ENCODE results near the gene SAGE1.
"Not testable (repeated sequence)": the region's sequence is repeated elsewhere in the genome, so short reads cannot be mapped to it uniquely, and the experiment has no call there.

The SAGE1 gene, protein sequence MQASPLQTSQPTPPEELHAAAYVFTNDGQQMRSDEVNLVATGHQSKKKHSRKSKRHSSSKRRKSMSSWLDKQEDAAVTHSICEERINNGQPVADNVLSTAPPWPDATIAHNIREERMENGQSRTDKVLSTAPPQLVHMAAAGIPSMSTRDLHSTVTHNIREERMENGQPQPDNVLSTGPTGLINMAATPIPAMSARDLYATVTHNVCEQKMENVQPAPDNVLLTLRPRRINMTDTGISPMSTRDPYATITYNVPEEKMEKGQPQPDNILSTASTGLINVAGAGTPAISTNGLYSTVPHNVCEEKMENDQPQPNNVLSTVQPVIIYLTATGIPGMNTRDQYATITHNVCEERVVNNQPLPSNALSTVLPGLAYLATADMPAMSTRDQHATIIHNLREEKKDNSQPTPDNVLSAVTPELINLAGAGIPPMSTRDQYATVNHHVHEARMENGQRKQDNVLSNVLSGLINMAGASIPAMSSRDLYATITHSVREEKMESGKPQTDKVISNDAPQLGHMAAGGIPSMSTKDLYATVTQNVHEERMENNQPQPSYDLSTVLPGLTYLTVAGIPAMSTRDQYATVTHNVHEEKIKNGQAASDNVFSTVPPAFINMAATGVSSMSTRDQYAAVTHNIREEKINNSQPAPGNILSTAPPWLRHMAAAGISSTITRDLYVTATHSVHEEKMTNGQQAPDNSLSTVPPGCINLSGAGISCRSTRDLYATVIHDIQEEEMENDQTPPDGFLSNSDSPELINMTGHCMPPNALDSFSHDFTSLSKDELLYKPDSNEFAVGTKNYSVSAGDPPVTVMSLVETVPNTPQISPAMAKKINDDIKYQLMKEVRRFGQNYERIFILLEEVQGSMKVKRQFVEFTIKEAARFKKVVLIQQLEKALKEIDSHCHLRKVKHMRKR

DNA sequence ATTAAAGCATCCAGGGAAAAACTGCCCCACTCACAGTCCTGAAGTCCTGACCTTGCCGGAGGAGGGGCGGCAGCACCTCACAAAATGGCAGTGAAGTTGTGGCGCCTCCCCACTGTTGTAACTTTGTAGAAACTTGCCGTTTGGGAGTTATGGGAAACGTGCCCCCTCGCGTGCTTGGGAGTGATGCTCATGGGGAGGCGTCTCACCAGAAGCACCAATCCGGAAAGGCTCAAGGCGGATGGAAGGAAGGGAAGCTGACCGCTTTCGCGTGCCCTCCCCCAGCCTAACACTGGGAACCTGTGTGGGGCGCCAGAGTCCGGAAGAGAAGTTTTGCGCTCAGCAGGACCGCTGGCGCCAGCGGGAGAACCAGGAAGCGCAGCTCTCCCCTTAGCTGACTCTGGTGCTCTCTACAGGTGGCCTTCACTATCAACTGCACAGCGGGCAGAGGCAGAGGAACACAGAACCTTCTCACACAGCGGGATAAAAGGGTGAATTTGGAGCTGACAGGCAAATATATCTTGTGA, at the start of gene SAGE1, which contains the start of gene CT45A10:
TSS of gene SAGE1 (plus strand) at position 423 of the 524 bp plus-strand sequence. CDS start 2,527 bp downstream, outside the sequence.
TSS of gene CT45A10 (minus strand) at position 151 of the 524 bp plus-strand sequence. CDS start 8,100 bp downstream, outside the sequence.
- no peak within 1 kb of the TSS for H3K4me3 ChIP-seq (ENCODE audit: control insufficient read depth, low read depth, low read length)
- no peak for DNase-seq (ENCODE audit: low read depth)
- TF ChIP-seq, protein P1, sequence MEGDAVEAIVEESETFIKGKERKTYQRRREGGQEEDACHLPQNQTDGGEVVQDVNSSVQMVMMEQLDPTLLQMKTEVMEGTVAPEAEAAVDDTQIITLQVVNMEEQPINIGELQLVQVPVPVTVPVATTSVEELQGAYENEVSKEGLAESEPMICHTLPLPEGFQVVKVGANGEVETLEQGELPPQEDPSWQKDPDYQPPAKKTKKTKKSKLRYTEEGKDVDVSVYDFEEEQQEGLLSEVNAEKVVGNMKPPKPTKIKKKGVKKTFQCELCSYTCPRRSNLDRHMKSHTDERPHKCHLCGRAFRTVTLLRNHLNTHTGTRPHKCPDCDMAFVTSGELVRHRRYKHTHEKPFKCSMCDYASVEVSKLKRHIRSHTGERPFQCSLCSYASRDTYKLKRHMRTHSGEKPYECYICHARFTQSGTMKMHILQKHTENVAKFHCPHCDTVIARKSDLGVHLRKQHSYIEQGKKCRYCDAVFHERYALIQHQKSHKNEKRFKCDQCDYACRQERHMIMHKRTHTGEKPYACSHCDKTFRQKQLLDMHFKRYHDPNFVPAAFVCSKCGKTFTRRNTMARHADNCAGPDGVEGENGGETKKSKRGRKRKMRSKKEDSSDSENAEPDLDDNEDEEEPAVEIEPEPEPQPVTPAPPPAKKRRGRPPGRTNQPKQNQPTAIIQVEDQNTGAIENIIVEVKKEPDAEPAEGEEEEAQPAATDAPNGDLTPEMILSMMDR (conservative IDR thresholded peaks at IDR 0.05; ENCODE audit: control insufficient read depth, insufficient read depth, low read depth, low read length): no peak

DNA sequence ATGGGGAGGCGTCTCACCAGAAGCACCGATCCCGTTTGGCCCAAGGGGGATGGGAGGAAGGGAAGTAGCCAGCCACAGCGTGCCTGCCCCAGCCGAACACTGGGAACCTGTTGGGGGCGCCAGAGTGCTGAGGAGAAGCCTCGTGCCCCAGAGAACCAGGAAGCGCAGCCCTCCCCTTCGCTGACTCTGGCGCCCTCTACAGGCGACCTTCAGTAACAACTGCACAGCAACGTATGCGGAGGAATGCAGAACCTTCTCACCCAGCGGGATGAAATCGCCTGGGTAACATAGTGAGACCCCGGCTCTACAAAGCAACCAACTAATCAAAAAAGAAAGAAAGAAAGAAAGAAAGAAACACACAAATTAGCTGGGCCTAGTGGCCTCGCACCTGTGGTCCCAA, 39.1 kb upstream of the SAGE1 start, which contains the start of gene CT45A8:
TSS of gene CT45A8 (minus strand) at position 101 of the 400 bp plus-strand sequence. CDS start 3,755 bp downstream, outside the sequence.
- not testable (repeated sequence) for DNase-seq (ENCODE audit: low read depth); H3K4me3 ChIP-seq (ENCODE audit: control insufficient read depth, low read depth, low read length)

DNA sequence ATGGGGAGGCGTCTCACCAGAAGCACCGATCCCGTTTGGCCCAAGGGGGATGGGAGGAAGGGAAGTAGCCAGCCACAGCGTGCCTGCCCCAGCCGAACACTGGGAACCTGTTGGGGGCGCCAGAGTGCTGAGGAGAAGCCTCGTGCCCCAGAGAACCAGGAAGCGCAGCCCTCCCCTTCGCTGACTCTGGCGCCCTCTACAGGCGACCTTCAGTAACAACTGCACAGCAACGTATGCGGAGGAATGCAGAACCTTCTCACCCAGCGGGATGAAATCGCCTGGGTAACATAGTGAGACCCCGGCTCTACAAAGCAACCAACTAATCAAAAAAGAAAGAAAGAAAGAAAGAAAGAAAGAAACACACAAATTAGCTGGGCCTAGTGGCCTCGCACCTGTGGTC, 21.8 kb upstream of the SAGE1 start, which contains the start of gene CT45A9:
TSS of gene CT45A9 (minus strand) at position 101 of the 400 bp plus-strand sequence. CDS start 3,751 bp downstream, outside the sequence.
- H3K4me3 ChIP-seq (ENCODE audit: control insufficient read depth, low read depth, low read length); DNase-seq (ENCODE audit: low read depth): not testable (repeated sequence)

DNA sequence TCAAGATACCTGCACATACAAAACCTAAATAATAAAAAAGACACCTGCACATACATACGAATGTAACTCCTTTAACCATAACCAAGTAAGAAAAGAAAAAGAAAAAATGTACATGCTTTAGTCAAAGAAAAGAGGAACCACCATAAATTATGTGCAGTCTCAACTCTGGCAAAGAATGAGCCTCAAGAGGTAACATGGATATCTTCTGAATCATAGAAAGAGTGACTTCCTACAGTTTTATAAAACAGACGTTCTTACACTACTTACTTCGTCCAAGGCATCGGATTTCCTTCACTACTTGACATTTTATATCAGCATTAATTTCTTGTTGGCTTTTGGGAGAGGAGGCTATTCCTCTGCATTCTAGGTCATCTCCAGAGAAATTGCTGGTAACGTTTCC, 10.8 kb upstream of the SAGE1 start:
- not testable (repeated sequence) for DNase-seq (ENCODE audit: low read depth)

DNA sequence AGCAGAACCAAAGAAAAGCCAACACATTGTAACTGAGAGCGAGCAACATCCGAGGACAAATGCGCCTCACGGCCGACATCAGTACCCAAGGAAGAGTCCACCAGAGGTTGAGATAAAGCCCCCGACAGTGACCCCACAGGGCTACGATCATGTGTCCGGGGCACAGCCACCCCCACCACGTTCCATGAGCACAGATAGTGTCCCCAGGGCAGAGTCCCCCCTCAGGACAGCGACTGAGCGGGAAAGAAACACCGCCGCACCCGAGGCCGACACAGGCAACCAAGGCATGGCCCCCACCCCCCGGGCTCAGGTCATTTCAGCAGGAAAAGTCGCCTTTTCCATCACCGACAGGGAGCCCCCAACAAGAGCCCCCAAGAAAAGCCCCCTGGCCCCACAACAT, 5.3 kb upstream of the SAGE1 start:
- not testable (repeated sequence) for DNase-seq (ENCODE audit: low read depth); H3K4me3 ChIP-seq (ENCODE audit: control insufficient read depth, low read depth, low read length)

More for the DNA sequence above, 10.8 kb upstream of the SAGE1 start:
- not testable (repeated sequence) for H3K4me3 ChIP-seq (ENCODE audit: control insufficient read depth, low read depth, low read length)

DNA sequence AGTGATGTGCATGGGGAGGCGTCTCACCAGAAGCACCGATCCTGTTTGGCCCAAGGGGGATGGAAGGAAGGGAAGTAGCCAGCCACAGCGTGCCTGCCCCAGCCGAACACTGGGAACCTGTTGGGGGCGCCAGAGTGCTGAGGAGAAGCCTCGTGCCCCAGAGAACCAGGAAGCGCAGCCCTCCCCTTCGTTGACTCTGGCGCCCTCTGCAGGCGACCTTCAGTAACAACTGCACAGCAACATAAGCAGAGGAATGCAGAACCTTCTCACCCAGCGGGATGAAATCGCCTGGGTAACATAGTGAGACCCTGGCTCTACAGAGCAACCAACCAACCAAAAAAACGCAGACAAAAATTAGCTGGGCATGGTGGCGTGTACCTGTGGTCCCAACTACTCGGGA, 4.5 kb upstream of the SAGE1 start:
- DNase-seq (ENCODE audit: low read depth); H3K4me3 ChIP-seq (ENCODE audit: control insufficient read depth, low read depth, low read length): not testable (repeated sequence)

DNA sequence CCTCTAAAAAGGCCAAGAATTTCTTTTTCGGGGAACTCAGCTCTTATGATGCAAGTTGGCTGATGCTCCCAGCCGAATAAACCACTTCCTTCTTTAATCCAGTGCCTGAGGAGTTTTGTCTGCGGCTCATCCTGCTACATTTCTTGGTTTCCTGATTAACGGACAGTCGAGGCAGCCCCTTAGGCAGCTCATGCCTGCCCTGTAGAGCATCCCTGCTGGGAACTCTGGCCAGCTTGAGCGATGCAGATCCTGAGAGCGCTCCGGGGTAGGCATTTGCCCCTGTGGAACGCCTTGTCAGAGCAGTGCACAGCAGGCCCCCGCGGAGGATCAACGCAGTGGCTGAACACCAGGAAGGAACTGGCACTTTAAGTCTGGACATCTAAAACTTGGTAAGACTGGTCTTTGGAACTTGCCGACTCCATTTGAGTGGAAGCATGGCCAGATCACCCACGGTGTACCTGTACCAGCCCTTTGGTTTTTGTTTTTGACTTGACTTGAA, 3.4 kb upstream of the SAGE1 start:
- no peak for DNase-seq (ENCODE audit: low read depth)
- no peak overlapping the region for H3K4me3 ChIP-seq (ENCODE audit: control insufficient read depth, low read depth, low read length)
- TF ChIP-seq, protein P1 (conservative IDR thresholded peaks at IDR 0.05; ENCODE audit: control insufficient read depth, insufficient read depth, low read depth, low read length): no peak

DNA sequence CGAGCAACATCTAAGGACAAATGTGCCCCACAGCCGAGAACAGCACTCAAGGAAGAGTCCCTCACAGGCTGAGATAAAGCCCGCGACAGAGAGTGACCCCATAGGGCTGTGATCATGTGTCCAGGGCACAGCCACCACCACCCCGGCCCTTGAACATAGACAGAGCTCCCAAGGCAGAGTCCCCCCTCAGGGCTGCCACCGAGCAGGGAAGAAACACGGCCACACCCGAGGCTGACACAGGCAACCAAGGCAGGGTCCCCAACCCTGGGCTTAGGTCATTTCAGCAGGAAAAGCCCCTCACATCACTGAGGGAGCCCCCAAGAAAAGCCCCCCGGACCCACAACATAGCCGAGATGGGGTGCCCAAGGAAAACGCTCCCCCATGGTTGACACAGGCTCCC, 735 bp upstream of the SAGE1 start:
- H3K4me3 ChIP-seq (ENCODE audit: control insufficient read depth, low read depth, low read length): no peak overlapping the region
- no peak for DNase-seq (ENCODE audit: low read depth)
- TF ChIP-seq, protein P1 (conservative IDR thresholded peaks at IDR 0.05; ENCODE audit: control insufficient read depth, insufficient read depth, low read depth, low read length): no peak

DNA sequence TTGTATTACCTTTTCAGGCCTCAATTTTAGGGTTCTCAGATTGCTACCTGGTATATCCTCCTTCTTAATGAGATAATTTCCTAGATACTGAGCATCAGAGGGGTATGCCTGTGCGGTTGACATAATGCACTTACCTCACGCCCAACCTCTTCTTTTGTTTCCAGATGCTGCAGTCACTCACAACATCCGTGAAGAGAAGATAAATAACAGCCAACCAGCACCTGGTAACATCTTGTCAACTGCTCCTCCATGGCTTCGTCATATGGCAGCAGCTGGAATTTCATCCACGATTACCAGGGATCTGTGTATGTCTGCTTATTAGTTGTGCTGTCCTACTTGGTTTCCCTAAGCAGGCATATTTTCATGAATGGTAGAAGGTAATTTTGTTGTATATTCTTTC, 16.7 kb downstream of the SAGE1 start:
- no peak overlapping the region for H3K4me3 ChIP-seq (ENCODE audit: control insufficient read depth, low read depth, low read length)
- no peak for DNase-seq (ENCODE audit: low read depth)
- TF ChIP-seq, protein P1 (conservative IDR thresholded peaks at IDR 0.05; ENCODE audit: control insufficient read depth, insufficient read depth, low read depth, low read length): no peak

Data from fibroblast of mammary gland (primary cell).